Activated CD4-positive, alpha-beta memory T cell treated with anti-CD3 and anti-CD28 coated beads, Interleukin-2, amount 10 ng/mL, durations not matched to agents 7 days and 5 days (primary cell): Measurements from ENCODE around the gene EPB41L2. TPM values are rescaled to one million over a fixed set of nuclear protein-coding genes. Genes with fewer than 3 reads are reported as not detected.

ENCODE experiments used
- CTCF ChIA-PET: fragments of 350-600 bp; sonication (Branson Sonifier 250); formaldehyde crosslinking; loops from one replicate; lab custom pipeline; 2021; ENCODE audit warnings: antibody characterized with exemption, inconsistent platforms; lab: Charles Lee
- POLR2A ChIA-PET: fragments of 350-600 bp; sonication (Branson Sonifier 250); formaldehyde crosslinking; loops from one replicate; lab custom pipeline; 2021; ENCODE audit warnings: antibody characterized with exemption; lab: Charles Lee
- DNase-seq: peaks from one replicate; pipeline ENCODE4 v3.0.0-alpha.2; 2020
- H3K27ac Mint-ChIP-seq: one replicate; pipeline ENCODE4 v1.8.0; 2021; ENCODE audit warnings: mild to moderate bottlenecking, mixed read lengths
- H3K27me3 Mint-ChIP-seq: one replicate; pipeline ENCODE4 v1.8.0; 2021; ENCODE audit warnings: mixed read lengths
- H3K36me3 Mint-ChIP-seq: one replicate; pipeline ENCODE4 v1.8.0; 2021; ENCODE audit warnings: low read depth, mixed read lengths
- H3K4me1 Mint-ChIP-seq: one replicate; pipeline ENCODE4 v1.8.0; 2021; ENCODE audit warnings: mixed read lengths
- H3K4me3 Mint-ChIP-seq: one replicate; pipeline ENCODE4 v1.8.0; 2021; ENCODE audit warnings: mild to moderate bottlenecking, mixed read lengths
- H3K9me3 Mint-ChIP-seq: one replicate; pipeline ENCODE4 v1.8.0; 2021; ENCODE audit warnings: mixed read lengths
- total RNA-seq, 2 experiments: library from RNA; stranded (reverse); gene quantifications; one replicate each; pipeline ENCODE4 v1.2.3, GENCODE V29; 2021

The EPB41L2 gene
- total RNA-seq, 2 experiments from 2014 or later: 24.8 to 25.6 TPM

DNA sequence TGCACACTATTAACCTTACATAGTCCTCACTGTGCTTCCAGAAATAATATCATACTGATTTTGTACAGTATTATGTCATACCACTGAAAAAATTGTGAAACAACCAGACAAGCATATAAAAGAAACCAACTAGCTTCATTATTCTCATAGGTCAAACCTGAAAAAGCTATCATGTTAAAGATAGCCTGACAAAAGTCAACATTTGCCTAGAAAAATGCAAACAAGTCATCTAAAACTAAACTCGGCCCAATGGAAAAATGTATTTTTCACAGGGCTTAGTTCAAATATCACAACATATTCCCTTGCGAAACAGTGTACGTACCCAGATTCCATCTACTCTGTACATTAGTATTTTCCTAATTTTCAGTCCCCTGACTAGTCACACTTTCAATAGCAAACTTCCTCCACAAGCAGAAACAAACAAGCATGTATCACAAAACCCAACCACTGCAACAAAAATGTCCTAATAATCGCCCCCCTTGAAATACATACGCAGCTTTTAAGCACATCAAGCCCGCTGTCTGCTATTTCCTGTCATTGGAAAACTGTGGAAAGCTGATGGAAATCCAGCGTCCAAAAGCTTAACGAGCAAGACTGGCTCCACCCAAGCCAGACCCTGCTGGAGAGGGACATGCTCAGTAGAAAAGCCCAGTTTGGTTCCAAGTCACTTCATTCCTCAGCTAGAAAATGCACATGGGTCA is 93.1 kb downstream of the EPB41L2 start:
- Mint-ChIP-seq H3K9me3 (no peaks in the 10 kb centered on the region), H3K36me3 (no peaks in the 10 kb centered on the region), H3K27me3 (no peaks in the 10 kb centered on the region), H3K4me1 (peaks cover under 1% of the 10 kb centered on the region), H3K27ac (no peak overlapping the region), H3K4me3 (no peak overlapping the region)
- POLR2A ChIA-PET: no interaction called here
- no peak for DNase-seq
- CTCF ChIA-PET: no interaction called here

DNA sequence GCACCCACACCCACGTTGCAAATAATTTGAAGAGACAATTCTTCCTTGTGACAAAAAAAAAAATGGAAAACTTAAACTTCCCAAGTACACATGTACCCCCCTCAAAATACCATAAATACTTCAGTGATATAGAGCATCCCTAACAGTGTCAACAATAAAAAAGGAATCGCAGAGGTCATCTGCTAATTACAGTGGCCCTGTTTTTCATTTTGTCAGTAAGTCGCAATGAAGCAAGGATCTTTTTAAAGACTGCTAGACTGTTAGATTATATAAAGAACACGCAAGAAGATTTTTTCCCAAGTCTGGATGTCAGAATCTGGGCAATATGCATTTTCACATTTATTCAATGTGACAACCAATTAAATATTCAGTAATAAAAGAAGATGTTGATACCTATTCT is 93.9 kb downstream of the EPB41L2 start:
- H3K4me1 Mint-ChIP-seq: peaks cover 1% of the 10 kb centered on the region
- CTCF ChIA-PET: no interaction called here
- H3K36me3 Mint-ChIP-seq: no peaks in the 10 kb centered on the region

DNA sequence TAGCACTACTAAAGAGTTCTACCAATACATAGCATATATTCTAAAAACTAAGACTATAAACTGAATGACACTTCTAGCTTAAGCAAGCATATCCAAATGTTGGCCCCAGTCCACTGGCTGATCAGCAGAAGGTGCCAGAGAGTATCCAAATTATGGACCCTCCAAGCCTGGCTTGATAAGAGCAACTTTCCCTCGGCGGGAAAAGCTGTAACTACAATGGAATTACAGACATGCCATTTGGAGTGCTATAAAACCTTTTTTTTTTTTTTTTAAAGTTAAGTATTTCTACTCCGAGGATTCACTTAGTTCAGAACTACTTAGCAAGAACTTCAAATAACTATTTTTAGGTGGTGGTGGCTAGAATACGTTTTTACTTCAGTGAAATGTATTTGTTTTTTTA is 94.6 kb downstream of the EPB41L2 start:
- no peak for DNase-seq
- Mint-ChIP-seq H3K4me3 (no peak overlapping the region), H3K9me3 (no peaks in the 10 kb centered on the region), H3K27me3 (no peaks in the 10 kb centered on the region), H3K4me1 (peaks cover 1% of the 10 kb centered on the region), H3K36me3 (no peaks in the 10 kb centered on the region), H3K27ac (no peak overlapping the region)
- CTCF ChIA-PET: no interaction called here
- POLR2A ChIA-PET: no interaction called here

More for the DNA sequence above, 93.9 kb downstream of the EPB41L2 start:
- Mint-ChIP-seq H3K27ac (no peak overlapping the region), H3K9me3 (no peaks in the 10 kb centered on the region), H3K27me3 (no peaks in the 10 kb centered on the region), H3K4me3 (no peak overlapping the region)
- no peak for DNase-seq
- POLR2A ChIA-PET: no interaction called here

DNA sequence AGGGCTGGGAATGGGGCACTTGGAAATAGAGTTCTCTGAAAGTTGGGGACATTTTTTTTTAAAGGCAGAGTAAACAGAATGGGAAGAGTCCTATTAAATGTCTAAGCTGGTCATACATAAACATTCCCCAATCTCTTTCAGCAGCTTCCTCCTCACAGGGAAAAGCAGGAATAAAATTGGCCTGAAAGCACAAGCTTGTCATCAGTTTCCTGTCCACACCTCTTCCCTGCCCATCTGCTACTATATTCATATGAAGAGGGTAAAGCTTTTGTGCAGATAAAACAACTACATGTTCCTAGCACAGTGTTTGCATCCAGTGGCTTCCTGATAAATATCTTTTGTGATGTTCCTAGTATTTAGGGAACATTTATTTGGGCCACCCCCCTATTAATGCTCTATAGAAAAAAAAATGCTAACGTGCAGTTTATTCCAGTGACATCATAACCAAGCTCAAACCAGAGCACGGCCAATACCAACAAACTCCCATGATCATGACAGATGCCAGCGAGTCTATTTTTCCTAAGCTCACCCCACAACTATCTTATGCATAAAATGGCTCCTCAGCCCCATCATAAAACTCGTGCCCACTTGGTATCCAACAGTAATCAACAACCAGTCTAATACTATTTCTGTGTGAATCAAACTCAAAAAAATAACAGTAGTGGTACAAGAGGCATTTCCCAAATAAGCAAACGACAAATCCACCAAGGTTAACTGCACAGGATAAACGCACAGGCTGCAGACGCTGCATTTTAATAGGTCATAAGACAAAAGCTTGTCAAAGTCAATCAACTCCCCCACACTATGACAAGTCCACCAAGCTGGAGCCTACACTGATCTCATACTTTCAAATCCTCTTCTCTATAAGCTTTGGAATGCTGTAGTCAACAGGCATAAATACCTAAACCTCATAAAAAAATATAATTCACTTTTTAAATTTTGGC is 95.3 kb downstream of the EPB41L2 start:
- POLR2A ChIA-PET: no interaction called here
- no peaks in the 10 kb centered on the region for H3K9me3 Mint-ChIP-seq
- no peaks in the 10 kb centered on the region for H3K36me3 Mint-ChIP-seq
- H3K27ac Mint-ChIP-seq: no peak overlapping the region
- CTCF ChIA-PET: no interaction called here
- peaks cover 1% of the 10 kb centered on the region for H3K4me1 Mint-ChIP-seq
- no peak overlapping the region for H3K4me3 Mint-ChIP-seq
- no peaks in the 10 kb centered on the region for H3K27me3 Mint-ChIP-seq
- DNase-seq: no peak

DNA sequence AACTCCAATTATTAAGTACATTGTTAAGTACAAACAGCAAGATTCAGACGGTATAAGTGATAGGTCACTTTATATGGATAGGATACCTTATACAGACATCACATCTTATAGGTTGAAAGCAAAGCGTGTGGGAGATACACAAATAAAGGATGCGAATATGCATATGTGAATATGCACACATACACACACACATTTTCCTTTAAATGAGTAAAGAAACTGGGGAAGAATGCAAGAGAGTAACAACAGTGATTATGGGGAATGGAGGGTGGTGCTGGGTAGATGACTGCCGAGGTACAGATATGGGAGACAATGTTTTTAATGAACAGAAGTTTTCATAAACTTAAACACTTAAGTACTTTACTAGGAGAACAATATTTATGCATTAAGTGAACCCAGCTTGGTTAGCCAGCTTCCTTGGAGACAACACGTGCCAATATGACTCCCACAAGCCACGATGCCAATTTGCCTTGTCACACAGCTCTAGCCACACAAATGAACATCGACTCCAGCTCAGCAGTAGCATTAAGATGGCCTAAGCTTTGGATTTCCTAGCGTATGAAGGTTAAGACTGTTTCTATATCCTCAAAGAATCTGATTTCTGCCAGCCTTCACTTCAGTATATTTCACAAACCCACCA is 96.6 kb downstream of the EPB41L2 start:
- Mint-ChIP-seq H3K4me1 (peaks cover 1% of the 10 kb centered on the region), H3K36me3 (no peaks in the 10 kb centered on the region), H3K4me3 (no peak overlapping the region), H3K9me3 (no peaks in the 10 kb centered on the region), H3K27ac (no peak overlapping the region), H3K27me3 (no peaks in the 10 kb centered on the region)
- CTCF ChIA-PET: no interaction called here
- no peak for DNase-seq
- POLR2A ChIA-PET: no interaction called here

DNA sequence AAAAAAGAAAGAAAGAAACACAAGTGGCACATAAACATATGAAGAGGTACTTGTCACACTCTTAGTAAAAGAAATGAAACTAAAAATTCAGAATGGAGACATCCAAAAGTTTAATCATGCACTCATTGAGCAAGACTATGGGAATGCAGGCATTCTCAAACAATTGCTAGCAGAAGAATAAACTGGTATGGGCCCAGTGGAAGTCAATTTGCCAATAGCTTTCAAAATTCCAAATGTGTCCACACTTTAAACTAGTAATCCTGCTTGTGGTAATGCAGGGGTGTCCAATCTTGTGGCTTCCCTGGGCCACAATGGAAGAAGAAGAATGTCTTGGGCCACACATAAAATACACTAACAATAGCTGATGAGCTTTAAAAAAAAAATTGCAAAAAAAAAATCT is 97.4 kb downstream of the EPB41L2 start:
- Mint-ChIP-seq H3K27me3 (no peaks in the 10 kb centered on the region), H3K27ac (no peak overlapping the region), H3K4me1 (peaks cover 1% of the 10 kb centered on the region), H3K36me3 (no peaks in the 10 kb centered on the region), H3K4me3 (no peak overlapping the region), H3K9me3 (no peaks in the 10 kb centered on the region)
- DNase-seq: no peak
- ChIA-PET CTCF (no interaction called here), POLR2A (no interaction called here)

DNA sequence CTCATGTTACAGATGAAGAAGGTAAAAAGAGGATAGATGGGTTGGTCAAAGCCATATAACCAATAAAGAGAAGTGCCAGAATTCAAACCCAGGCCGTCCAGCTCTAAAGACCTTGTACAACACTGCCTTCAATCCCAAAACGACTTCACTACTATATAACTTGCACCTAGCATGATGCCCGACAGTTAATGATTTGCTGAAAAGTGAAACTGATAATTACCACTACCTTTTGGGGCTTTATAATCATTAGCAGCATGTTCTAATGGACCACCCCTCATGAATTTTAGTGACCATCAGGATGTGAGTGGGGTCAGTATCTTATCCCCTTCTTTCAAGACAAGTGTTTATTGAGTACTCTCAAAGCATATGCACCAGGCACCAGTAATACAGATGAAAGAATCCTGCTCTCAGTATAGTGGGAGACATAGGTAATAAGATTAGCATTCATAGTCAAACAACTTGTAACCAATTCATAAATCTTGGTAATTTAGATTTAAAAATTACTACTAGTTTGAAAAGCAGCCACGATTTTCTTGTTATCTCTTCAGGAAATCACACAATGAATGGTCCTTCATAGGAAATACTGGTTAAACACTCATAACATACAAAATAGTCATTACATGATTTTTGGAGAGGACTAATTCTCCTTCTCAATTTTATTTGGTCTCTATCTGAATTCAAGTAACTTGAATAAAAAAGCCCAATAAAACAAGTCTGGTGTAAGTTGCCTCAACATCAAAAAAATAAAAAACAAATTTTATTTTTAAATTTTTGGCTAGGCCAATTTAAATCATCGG is 98.0 kb downstream of the EPB41L2 start:
- peaks cover 1% of the 10 kb centered on the region for H3K4me1 Mint-ChIP-seq
- POLR2A ChIA-PET: no interaction called here

DNA sequence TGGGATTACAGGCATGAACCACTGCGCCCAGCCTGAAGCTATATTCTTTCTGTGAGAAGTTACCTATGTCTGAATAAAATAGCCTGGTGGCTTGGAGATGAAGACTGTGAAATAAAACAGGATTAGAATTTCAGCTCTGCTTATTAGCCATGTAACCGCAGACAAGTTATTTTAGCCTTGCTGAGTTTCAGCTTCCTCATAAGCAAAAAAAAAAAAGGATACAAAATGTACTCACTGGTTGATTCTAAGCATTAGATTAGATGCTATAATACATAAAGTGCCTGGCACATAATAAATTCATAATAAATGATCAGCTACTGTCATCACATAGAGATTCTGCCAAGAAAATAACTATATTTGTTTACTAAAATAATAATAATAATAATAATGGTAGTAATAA is 98.8 kb downstream of the EPB41L2 start:
- CTCF ChIA-PET: no interaction called here
- Mint-ChIP-seq H3K4me1 (peaks cover 1% of the 10 kb centered on the region), H3K36me3 (no peaks in the 10 kb centered on the region), H3K9me3 (no peaks in the 10 kb centered on the region), H3K4me3 (no peak overlapping the region), H3K27ac (no peak overlapping the region), H3K27me3 (no peaks in the 10 kb centered on the region)
- DNase-seq: no peak
- POLR2A ChIA-PET: no interaction called here

More for the DNA sequence above, 98.0 kb downstream of the EPB41L2 start:
- Mint-ChIP-seq H3K27ac (no peak overlapping the region), H3K9me3 (no peaks in the 10 kb centered on the region), H3K4me3 (no peak overlapping the region), H3K36me3 (no peaks in the 10 kb centered on the region), H3K27me3 (no peaks in the 10 kb centered on the region)
- CTCF ChIA-PET: no interaction called here
- DNase-seq: no peak

DNA sequence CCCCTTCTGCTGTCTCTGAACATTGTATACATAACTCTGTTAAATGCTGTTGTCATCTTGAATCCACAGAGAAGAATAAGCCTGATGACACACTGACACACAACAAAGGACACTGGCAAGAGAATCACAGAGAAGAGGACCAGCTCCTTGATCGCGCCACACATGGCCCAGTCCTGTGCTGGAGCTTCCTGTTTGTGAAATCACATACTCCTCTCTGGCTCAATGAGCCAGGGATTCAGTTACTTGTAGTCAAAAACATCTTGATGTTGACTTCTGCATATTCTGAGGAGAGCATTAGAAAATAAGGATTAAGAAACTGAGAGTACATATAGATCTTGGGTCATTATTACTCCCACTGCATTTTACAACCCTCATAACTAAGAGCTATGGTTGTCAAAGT is 100.1 kb downstream of the EPB41L2 start:
- Mint-ChIP-seq H3K36me3 (no peaks in the 10 kb centered on the region), H3K27ac (no peak overlapping the region), H3K4me3 (no peak overlapping the region), H3K9me3 (no peaks in the 10 kb centered on the region), H3K27me3 (no peaks in the 10 kb centered on the region), H3K4me1 (peaks cover 1% of the 10 kb centered on the region)
- POLR2A ChIA-PET: no interaction called here
- CTCF ChIA-PET: no interaction called here
- DNase-seq: no peak

DNA sequence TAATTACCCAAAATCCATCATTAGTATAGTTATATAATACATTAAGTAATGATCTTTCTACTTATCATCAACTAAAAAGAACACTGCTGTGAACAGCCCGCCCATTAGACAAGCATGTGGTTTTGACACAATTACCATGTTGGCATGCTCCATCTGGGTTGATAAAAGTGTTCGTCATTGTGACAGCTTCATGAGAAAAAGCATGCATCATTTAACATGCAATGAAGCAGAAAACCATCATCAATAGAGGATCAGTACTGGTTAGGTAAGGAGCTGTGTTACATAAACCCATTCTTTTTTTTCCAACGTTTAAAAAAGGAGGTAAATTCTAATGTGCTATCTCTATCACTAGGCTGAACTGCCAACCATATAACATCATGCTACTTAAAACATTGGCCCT is 101.9 kb downstream of the EPB41L2 start:
- POLR2A ChIA-PET: no interaction called here

DNA sequence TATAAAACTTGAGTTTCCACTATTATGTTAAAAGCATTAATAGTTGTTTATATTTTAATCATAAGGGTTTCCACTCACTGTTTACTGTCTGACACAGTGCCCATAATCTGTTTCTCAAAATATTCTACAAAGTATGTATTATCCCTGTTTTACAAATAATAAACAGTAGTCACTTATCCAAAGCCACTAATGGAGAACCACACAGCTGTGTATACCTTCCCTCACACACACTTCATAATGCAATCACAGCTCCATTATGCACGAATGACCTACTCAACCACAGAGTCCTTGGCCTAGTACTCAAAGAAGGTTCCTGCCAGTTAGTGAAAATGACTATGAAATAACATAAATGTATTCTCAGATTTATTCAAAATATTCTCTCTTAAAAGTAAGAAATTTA is 103.1 kb downstream of the EPB41L2 start:
- Mint-ChIP-seq H3K36me3 (no peaks in the 10 kb centered on the region), H3K4me3 (no peak overlapping the region)

More for the DNA sequence above, 101.9 kb downstream of the EPB41L2 start:
- H3K9me3 Mint-ChIP-seq: no peaks in the 10 kb centered on the region
- no peaks in the 10 kb centered on the region for H3K27me3 Mint-ChIP-seq
- CTCF ChIA-PET: no interaction called here
- no peak for DNase-seq
- no peaks in the 10 kb centered on the region for H3K36me3 Mint-ChIP-seq
- H3K4me1 Mint-ChIP-seq: peaks cover 1% of the 10 kb centered on the region
- no peak overlapping the region for H3K27ac Mint-ChIP-seq
- H3K4me3 Mint-ChIP-seq: no peak overlapping the region

DNA sequence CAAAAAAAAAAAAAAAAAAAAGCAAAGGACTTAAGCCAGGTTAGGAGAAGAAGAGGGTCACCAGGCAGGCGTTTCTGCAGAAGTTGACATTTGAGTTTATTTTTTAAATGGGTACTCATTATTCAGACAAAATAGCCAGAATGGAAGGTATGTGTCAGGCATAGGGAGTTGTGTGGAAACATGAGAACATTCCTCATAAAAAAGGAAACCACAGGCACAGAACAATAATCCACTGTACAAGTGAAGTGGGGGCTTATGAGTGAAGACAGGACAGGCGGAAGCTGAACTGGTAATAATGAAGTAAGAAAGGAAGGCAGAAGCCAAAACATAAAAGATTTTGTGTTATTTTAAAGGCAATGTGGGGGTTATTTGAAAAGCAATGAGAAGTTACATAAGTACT is 104.6 kb downstream of the EPB41L2 start:
- H3K27me3 Mint-ChIP-seq: no peaks in the 10 kb centered on the region
- H3K27ac Mint-ChIP-seq: no peak overlapping the region
- DNase-seq: no peak
- no peaks in the 10 kb centered on the region for H3K9me3 Mint-ChIP-seq
- H3K4me1 Mint-ChIP-seq: no peaks in the 10 kb centered on the region
- no peaks in the 10 kb centered on the region for H3K36me3 Mint-ChIP-seq
- ChIA-PET CTCF (no interaction called here), POLR2A (no interaction called here)
- H3K4me3 Mint-ChIP-seq: no peak overlapping the region

More for the DNA sequence above, 103.1 kb downstream of the EPB41L2 start:
- no peak overlapping the region for H3K27ac Mint-ChIP-seq
- CTCF ChIA-PET: no interaction called here
- H3K27me3 Mint-ChIP-seq: no peaks in the 10 kb centered on the region
- H3K9me3 Mint-ChIP-seq: no peaks in the 10 kb centered on the region
- POLR2A ChIA-PET: no interaction called here
- H3K4me1 Mint-ChIP-seq: peaks cover under 1% of the 10 kb centered on the region
- no peak for DNase-seq

DNA sequence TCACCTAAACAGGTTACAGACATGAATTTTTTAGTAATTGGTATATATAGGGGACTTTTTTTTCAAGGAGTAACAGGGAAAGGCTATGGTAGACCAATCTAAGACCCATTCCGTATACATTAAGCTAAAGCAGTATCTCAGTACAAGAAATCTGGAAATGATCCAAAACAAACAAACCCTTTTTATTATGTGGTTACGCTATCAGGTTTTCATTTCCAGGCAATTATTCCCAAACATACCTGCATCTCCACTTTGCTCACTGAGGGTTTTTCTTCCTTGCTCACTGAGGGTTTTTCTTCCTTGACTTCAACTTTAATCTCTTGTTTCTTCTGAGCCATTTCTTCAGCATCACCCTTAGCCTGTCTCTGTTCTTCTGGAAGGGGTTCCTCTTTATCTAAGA is 107.3 kb downstream of the EPB41L2 start:
- H3K4me1 Mint-ChIP-seq: no peaks in the 10 kb centered on the region
- H3K9me3 Mint-ChIP-seq: peaks cover 2% of the 10 kb centered on the region
- no peaks in the 10 kb centered on the region for H3K36me3 Mint-ChIP-seq
- ChIA-PET POLR2A (no interaction called here), CTCF (no interaction called here)
- H3K4me3 Mint-ChIP-seq: no peak overlapping the region
- DNase-seq: no peak
- no peak overlapping the region for H3K27ac Mint-ChIP-seq
- H3K27me3 Mint-ChIP-seq: no peaks in the 10 kb centered on the region
